GM19099 (cell line): Measurements from ENCODE around the gene SND1.

Experiments used
- POLR2A ChIP-seq: IDR thresholded peaks from 3 replicates; pipeline ENCODE4 v1.6.1; 2011; ENCODE audit warnings: low read depth; ENCODE audit not compliant: insufficient read length; ENCODE audit errors: extremely low read depth

The SND1 gene

GRCh38 chr7:127730658-127731276 is 78.8 kb downstream of the SND1 start:
- TF ChIP-seq POLR2A: no peak

GRCh38 chr7:127731431-127732080 is 79.6 kb downstream of the SND1 start:
- TF ChIP-seq POLR2A: no peak

- TF ChIP-seq POLR2A: no peak
These were observed 80.3 kb downstream of the SND1 start for GRCh38 chr7:127732306-127732705.

- TF ChIP-seq POLR2A: no peak
These were observed 82.0 kb downstream of the SND1 start for GRCh38 chr7:127733986-127734385.

GRCh38 chr7:127736511-127736910 is 84.5 kb downstream of the SND1 start:
- no peak for TF ChIP-seq POLR2A

GRCh38 chr7:127738859-127739258 is 86.9 kb downstream of the SND1 start:
- TF ChIP-seq POLR2A: no peak

- no peak for TF ChIP-seq POLR2A
These were observed 89.9 kb downstream of the SND1 start for GRCh38 chr7:127741764-127742375.

GRCh38 chr7:127745445-127745844 is 93.5 kb downstream of the SND1 start:
- no peak for TF ChIP-seq POLR2A

- no peak for TF ChIP-seq POLR2A
These were observed 99.1 kb downstream of the SND1 start for GRCh38 chr7:127751062-127751461.

- TF ChIP-seq POLR2A: no peak
These were observed 99.8 kb downstream of the SND1 start for GRCh38 chr7:127751490-127752448.

- TF ChIP-seq POLR2A: no peak
These were observed 100.8 kb downstream of the SND1 start for GRCh38 chr7:127752829-127753228.

GRCh38 chr7:127754457-127754856 is 102.5 kb downstream of the SND1 start:
- TF ChIP-seq POLR2A: no peak

GRCh38 chr7:127755521-127755920 is 103.5 kb downstream of the SND1 start:
- no peak for TF ChIP-seq POLR2A

GRCh38 chr7:127755965-127756364 is 104.0 kb downstream of the SND1 start:
- TF ChIP-seq POLR2A: no peak

GRCh38 chr7:127758105-127758504 is 106.1 kb downstream of the SND1 start:
- TF ChIP-seq POLR2A: no peak
